UCSD-AML1 (cell line): ENCODE data around the gene AMER1.
"Not testable (repeated sequence)": the region's sequence is repeated elsewhere in the genome, so short reads cannot be mapped to it uniquely, and the experiment has no call there.

Experiments used
- DNase-seq: peaks from one replicate; lab custom pipeline; 2025; ENCODE audit not compliant: unreplicated experiment; lab: John Stamatoyannopoulos, UW

The AMER1 gene

GRCh38 chrX:64205441-64205734 lies at the start of gene AMER1:
Gene AMER1, minus strand, starts transcription at chrX:64205708. Its CDS starts 12,422 bp downstream, at chrX:64193286.
- no peak for DNase-seq

- no peak for DNase-seq
These were observed 24.8 kb upstream of the AMER1 start, which contains the start of gene ASB12 for GRCh38 chrX:64230123-64230970. Gene ASB12, minus strand, starts transcription at chrX:64230607. Its CDS starts 4,957 bp downstream, at chrX:64225650.

- DNase-seq, result no peak
These were observed 23.6 kb upstream of the AMER1 start for GRCh38 chrX:64229154-64229553.

- no peak for DNase-seq
These were observed 12.5 kb upstream of the AMER1 start for GRCh38 chrX:64218023-64218422.

GRCh38 chrX:64213989-64214388 lies 8.5 kb upstream of the AMER1 start:
- DNase-seq, result not testable (repeated sequence)

GRCh38 chrX:64206556-64207162 lies 1.2 kb upstream of the AMER1 start:
- no peak for DNase-seq

- peak; percentile 92 for DNase-seq
These were observed 410 bp upstream of the AMER1 start for GRCh38 chrX:64205735-64206501.

- peak; percentile 38 for DNase-seq
These were observed 637 bp downstream of the AMER1 start for GRCh38 chrX:64204701-64205440.

GRCh38 chrX:64204252-64204651 lies 1.3 kb downstream of the AMER1 start:
- DNase-seq, result no peak

GRCh38 chrX:64202808-64203325 lies 2.6 kb downstream of the AMER1 start:
- DNase-seq, result no peak

- DNase-seq, result no peak
These were observed 7.5 kb downstream of the AMER1 start for GRCh38 chrX:64198036-64198435.

- DNase-seq, result no peak
These were observed 8.9 kb downstream of the AMER1 start for GRCh38 chrX:64196606-64197005.

- no peak for DNase-seq
These were observed 9.6 kb downstream of the AMER1 start for GRCh38 chrX:64195862-64196261.

GRCh38 chrX:64192673-64193072 lies 12.8 kb downstream of the AMER1 start:
- DNase-seq, result no peak

- no peak for DNase-seq
These were observed 13.5 kb downstream of the AMER1 start for GRCh38 chrX:64192040-64192439.

GRCh38 chrX:64191281-64192010 lies 14.1 kb downstream of the AMER1 start:
- no peak for DNase-seq

GRCh38 chrX:64190136-64190740 lies 15.3 kb downstream of the AMER1 start:
- no peak for DNase-seq

- DNase-seq, result no peak
These were observed 16.6 kb downstream of the AMER1 start for GRCh38 chrX:64188901-64189300.

- no peak for DNase-seq
These were observed 17.8 kb downstream of the AMER1 start for GRCh38 chrX:64187762-64188150.
